HepG2 (cell line): Measurements from ENCODE around the gene STAMBPL1.

Source experiments
- CTCF ChIP-seq: sonication (generic); formaldehyde crosslinking; IDR thresholded peaks from 2 replicates; pipeline ENCODE4 v1.5.0; 2020; ENCODE audit warnings: mild to moderate bottlenecking, missing genetic modification reagents, moderate library complexity
- DBP ChIP-seq: sonication (generic); formaldehyde crosslinking; IDR thresholded peaks from 2 replicates; pipeline ENCODE4 v1.4.0; 2020; ENCODE audit warnings: missing genetic modification reagents; ENCODE audit errors: not compliant biosample characterization
- EHMT2 ChIP-seq: fragments of 200-600 bp; sonication (generic); IDR thresholded peaks from 2 replicates; pipeline ENCODE4 v1.7.0; 2017; ENCODE audit warnings: antibody characterized with exemption, low read depth, low read length, borderline replicate concordance
- EZH2 ChIP-seq: conservative IDR thresholded peaks from 2 replicates; pipeline ENCODE4 v1.6.1; 2012; ENCODE audit warnings: mild to moderate bottlenecking, low read depth, low read length, moderate library complexity
- FUBP1 ChIP-seq: sonication (generic); formaldehyde crosslinking; IDR thresholded peaks from 2 replicates; pipeline ENCODE4 v1.5.1; 2020; ENCODE audit warnings: missing genetic modification reagents, mild to moderate bottlenecking, borderline replicate concordance
- GZF1 ChIP-seq: sonication (generic); formaldehyde crosslinking; IDR thresholded peaks from 2 replicates; pipeline ENCODE4 v1.5.1; 2020; ENCODE audit warnings: mild to moderate bottlenecking, missing genetic modification reagents
- MYC ChIP-seq: sonication (generic); formaldehyde crosslinking; IDR thresholded peaks from 2 replicates; pipeline ENCODE4 v1.9.0; 2021; ENCODE audit warnings: missing genetic modification reagents, borderline replicate concordance
- POLR2A ChIP-seq, 2 experiments: IDR thresholded peaks; 2 replicates each; pipeline ENCODE4 v1.6.1; 2011; ENCODE audit warnings: low read depth in 2 of 2, low read length in 2 of 2, mild to moderate bottlenecking in 1 of 2, moderate library complexity in 1 of 2; ENCODE audit not compliant: insufficient read depth in 1 of 2
- REXO4 ChIP-seq: sonication (generic); formaldehyde crosslinking; IDR thresholded peaks from 2 replicates; pipeline ENCODE4 v1.8.0; 2022; ENCODE audit warnings: missing genetic modification reagents, mild to moderate bottlenecking, borderline replicate concordance
- U2AF2 ChIP-seq: fragments of 200-400 bp; formaldehyde crosslinking; IDR thresholded peaks from 2 replicates; pipeline ENCODE4 v1.6.1; 2017; ENCODE audit warnings: low read depth, mild to moderate bottlenecking, low read length
- USF2 ChIP-seq, 2 experiments: sonication (generic) in 1 of 2; formaldehyde crosslinking in 1 of 2; IDR thresholded peaks; 2 replicates each; pipeline versions ENCODE4 v1.5.1 to v1.6.1; 2011 to 2020; ENCODE audit warnings: borderline replicate concordance in 1 of 2, low read depth in 1 of 2, low read length in 1 of 2, mild to moderate bottlenecking in 1 of 2, missing genetic modification reagents in 1 of 2, moderate library complexity in 1 of 2
- ZNF253 ChIP-seq: sonication (generic); formaldehyde crosslinking; IDR thresholded peaks from 2 replicates; pipeline ENCODE4 v1.8.0; 2022; ENCODE audit warnings: mild to moderate bottlenecking, missing genetic modification reagents, borderline replicate concordance
- ZNF280B ChIP-seq: sonication (generic); formaldehyde crosslinking; IDR thresholded peaks from 2 replicates; pipeline ENCODE4 v1.5.0; 2020; ENCODE audit warnings: missing genetic modification reagents, mild to moderate bottlenecking, borderline replicate concordance

GRCh38 chr10:88866454-88866853 is 13.6 kb upstream of the STAMBPL1 start:
- TF ChIP-seq MYC (CRISPR knock-in tag) (no peak), GZF1 (CRISPR knock-in tag) (no peak), ZNF280B (CRISPR knock-in tag) (no peak), CTCF (no peak), REXO4 (no peak), FUBP1 (CRISPR knock-in tag) (no peak), DBP (no peak), U2AF2 (no peak), EHMT2 (no peak), POLR2A (IDR thresholded peaks at IDR 0.05; ENCODE audit: insufficient read depth in 1 of 2, low read depth in 2 of 2, low read length in 2 of 2) (no peak), USF2 (IDR thresholded peaks at IDR 0.05; ENCODE audit: low read depth, low read length) (no peak), USF2 (CRISPR knock-in tag; IDR thresholded peaks at IDR 0.05; ENCODE audit: borderline replicate concordance) (no peak), ZNF253 (CRISPR knock-in tag) (no peak), EZH2 (no peak)
